ENCODE measurements around the gene STXBP6. TPM values are rescaled to one million over a fixed set of nuclear protein-coding genes. Genes with fewer than 3 reads are reported as not detected.

Gene STXBP6
- total and polyA plus RNA-seq, 2 experiments from 2014 or later, result 19.7 to 29.0 TPM

- TF ChIP-seq REST (IDR thresholded peaks at IDR 0.05; ENCODE audit: unreplicated experiment) (no peak), JUNB (IDR thresholded peaks at IDR 0.05; ENCODE audit: unreplicated experiment) (no peak), ZNF114 (CRISPR knock-in tag; IDR thresholded peaks at IDR 0.05) (no peak), CTCF (conservative IDR thresholded peaks at IDR 0.05; ENCODE audit: low read depth in 2 of 2) (no peak)
These were observed 157.4 kb downstream of the STXBP6 start (continued) for GRCh38 chr14:24892497-24893051.

- Mint-ChIP-seq H3K27me3 (ENCODE audit: insufficient read depth, low read depth, poor library complexity) (no peaks in the 10 kb centered on the region), H3K9me3 (peaks cover 6% of the 10 kb centered on the region), H3K36me3 (ENCODE audit: low read depth) (no peaks in the 10 kb centered on the region; the same call in 2 of the 3 replicates), H3K4me3 (no peak overlapping the region), H3K4me1 (peaks cover 16% of the 10 kb centered on the region; the same call in 2 of the 3 replicates), H3K27ac (no peak overlapping the region)
- TF ChIP-seq POLR2AphosphoS5 (IDR thresholded peaks at IDR 0.05; ENCODE audit: low read depth), result no peak
- no peak for TF ChIP-seq ZNF331 (CRISPR knock-in tag; IDR thresholded peaks at IDR 0.05; ENCODE audit: low read depth)
- no peak for TF ChIP-seq CREB1 (CRISPR knock-in tag; IDR thresholded peaks at IDR 0.05; ENCODE audit: low read depth)
- TF ChIP-seq JUNB (IDR thresholded peaks at IDR 0.05; ENCODE audit: unreplicated experiment), result no peak
- no peak for TF ChIP-seq NANOG (IDR thresholded peaks at IDR 0.05; ENCODE audit: borderline replicate concordance)
- no peak for TF ChIP-seq ZNF462 (CRISPR knock-in tag; IDR thresholded peaks at IDR 0.05)
- no peak for TF ChIP-seq REST (IDR thresholded peaks at IDR 0.05; ENCODE audit: unreplicated experiment)
- Histone ChIP-seq H3K4me1 (ENCODE audit: insufficient read depth) (peaks cover 7% of the 10 kb centered on the region; the same call in 1 of the 2 replicates), H3K4me3 (no peak overlapping the region), H3F3A (replicated peaks; ENCODE audit: low read depth) (no peaks in the 10 kb centered on the region), H2AFZ (no peak overlapping the region), H3K79me2 (replicated peaks; ENCODE audit: insufficient read depth) (no peaks in the 10 kb centered on the region), H3K27me3 (ENCODE audit: insufficient read depth) (no peaks in the 10 kb centered on the region), H3K36me3 (ENCODE audit: insufficient read depth) (no peaks in the 10 kb centered on the region), H3K4me2 (no peak overlapping the region), H4K20me1 (replicated peaks; ENCODE audit: insufficient read depth) (no peaks in the 10 kb centered on the region), H3K9me2 (ENCODE audit: insufficient read depth) (no peaks in the 10 kb centered on the region), H3K27ac (ENCODE audit: low read depth) (no peak overlapping the region)
- ATAC-seq (no peak), DNase-seq (ENCODE audit: low spot score) (no peak)
These were observed 157.9 kb downstream of the STXBP6 start for GRCh38 chr14:24891987-24892496.

Data from GM23338 (cell line).